WERI-Rb-1 (cell line): ENCODE measurements around the gene G3BP1.
"Not testable (repeated sequence)": the region's sequence is repeated elsewhere in the genome, so short reads cannot be mapped to it uniquely, and the experiment has no call there.

Experiments used
- DNase-seq: peaks from one replicate; pipeline ENCODE4 v3.0.0-alpha.2; 2020
- H3K27ac ChIP-seq: fragments of 250-450 bp; sonication (Bioruptor Pico); 2 replicates; pipeline ENCODE4 v1.5.1; 2020; ENCODE audit warnings: mild to moderate bottlenecking, moderate library complexity
- H3K27me3 ChIP-seq: fragments of 250-450 bp; sonication (Bioruptor Pico); 2 replicates; pipeline ENCODE4 v1.5.1; 2021; ENCODE audit warnings: mild to moderate bottlenecking, low read depth, moderate library complexity; ENCODE audit not compliant: insufficient read depth, severe bottlenecking
- H3K36me3 ChIP-seq: fragments of 250-450 bp; sonication (Bioruptor Pico); 2 replicates; pipeline ENCODE4 v1.5.1; 2020; ENCODE audit warnings: mild to moderate bottlenecking, moderate library complexity
- H3K4me3 ChIP-seq: 2 replicates; pipeline ENCODE4 v1.5.1; 2011; ENCODE audit warnings: low read depth, mild to moderate bottlenecking, control low read depth, low read length
- H3K9me3 ChIP-seq: fragments of 250-450 bp; sonication (Bioruptor Pico); 2 replicates; pipeline ENCODE4 v1.5.1; 2021; ENCODE audit warnings: mild to moderate bottlenecking, moderate library complexity; ENCODE audit not compliant: severe bottlenecking
- CTCF ChIP-seq: IDR thresholded peaks from 2 replicates; pipeline ENCODE4 v1.5.1; 2011; ENCODE audit warnings: low read depth, mild to moderate bottlenecking, control low read depth, inconsistent platforms, low read length

G3BP1 gene

GRCh38 chr5:151856861-151857260 lies 85.1 kb downstream of the G3BP1 start:
- no peak for DNase-seq
- no peaks in the 10 kb centered on the region for H3K27me3 ChIP-seq
- no peaks in the 10 kb centered on the region for H3K36me3 ChIP-seq
- H3K27ac ChIP-seq: no peak overlapping the region
- H3K4me3 ChIP-seq: no peak overlapping the region
- TF ChIP-seq CTCF: no peak
- no peaks in the 10 kb centered on the region for H3K9me3 ChIP-seq

GRCh38 chr5:151860867-151861266 lies 89.1 kb downstream of the G3BP1 start:
- DNase-seq, H3K27me3 ChIP-seq, H3K36me3 ChIP-seq, H3K4me3 ChIP-seq, H3K27ac ChIP-seq, H3K9me3 ChIP-seq: not testable (repeated sequence)
